HL-60/S4 treated with retinoic acid at 250 ng/mL for 4 days and 3 days (cell line): Measurements from ENCODE around the gene WNT11.

Experiments used
- in situ Hi-C: fragments of 300-500 bp; cut with MboI; formaldehyde crosslinking; loops from 2 replicates; pipeline ENCODE4 v1.7.0; 2022; ENCODE audit warnings: low sequenced_read_pairs

Gene WNT11

GRCh38 chr11:76221365-76221764 is 15.1 kb upstream of the WNT11 start:
- in situ Hi-C loops = no loop called here

GRCh38 chr11:76219243-76219642 is 12.9 kb upstream of the WNT11 start:
- in situ Hi-C loops = no loop called here

GRCh38 chr11:76218449-76219178 is 12.3 kb upstream of the WNT11 start:
- in situ Hi-C loops = no loop called here

- in situ Hi-C loops = no loop called here
Measured at GRCh38 chr11:76217653-76218160, 11.4 kb upstream of the WNT11 start.

- in situ Hi-C loops = no loop called here
Measured at GRCh38 chr11:76216536-76217325, 10.4 kb upstream of the WNT11 start.

- in situ Hi-C loops = no loop called here
Measured at GRCh38 chr11:76215941-76216340, 9.6 kb upstream of the WNT11 start.

GRCh38 chr11:76214968-76215548 is 8.8 kb upstream of the WNT11 start:
- in situ Hi-C loops = no loop called here

- in situ Hi-C loops = no loop called here
Measured at GRCh38 chr11:76214186-76214585, 7.9 kb upstream of the WNT11 start.

- in situ Hi-C loops = no loop called here
Measured at GRCh38 chr11:76212086-76213035, 6.1 kb upstream of the WNT11 start.

- in situ Hi-C loops = no loop called here
Measured at GRCh38 chr11:76210931-76211851, 4.9 kb upstream of the WNT11 start.

- in situ Hi-C loops = no loop called here
Measured at GRCh38 chr11:76209973-76210930, 4.0 kb upstream of the WNT11 start.

GRCh38 chr11:76209375-76209972 is 3.2 kb upstream of the WNT11 start:
- in situ Hi-C loops = no loop called here

- in situ Hi-C loops = no loop called here
Measured at GRCh38 chr11:76208438-76209374, 2.4 kb upstream of the WNT11 start.

- in situ Hi-C loops = no loop called here
Measured at GRCh38 chr11:76207642-76208401, 1.5 kb upstream of the WNT11 start.

GRCh38 chr11:76206077-76206326 is 300 bp downstream of the WNT11 start:
- in situ Hi-C loops = no loop called here

- in situ Hi-C loops = no loop called here
Measured at GRCh38 chr11:76205252-76206076, 838 bp downstream of the WNT11 start.
